Activated CD4-positive, alpha-beta memory T cell treated with anti-CD3 and anti-CD28 coated beads for 36 hours (primary cell): Measurements from ENCODE around the gene SLC38A11. TPM values are rescaled to one million over a fixed set of nuclear protein-coding genes. Genes with fewer than 3 reads are reported as not detected.

Source experiments
- CTCF ChIA-PET: fragments of 350-600 bp; sonication (Branson Sonifier 250); formaldehyde crosslinking; loops from one replicate; lab custom pipeline; 2021; ENCODE audit warnings: antibody characterized with exemption, inconsistent platforms; lab: Charles Lee
- POLR2A ChIA-PET: fragments of 350-600 bp; sonication (Branson Sonifier 250); formaldehyde crosslinking; loops from one replicate; lab custom pipeline; 2021; ENCODE audit warnings: antibody characterized with exemption; lab: Charles Lee
- DNase-seq: peaks from one replicate; pipeline ENCODE4 v3.0.0-alpha.2; 2020
- H3K27ac Mint-ChIP-seq: one replicate; pipeline ENCODE4 v1.8.0; 2021; ENCODE audit warnings: mixed read lengths
- H3K27me3 Mint-ChIP-seq: one replicate; pipeline ENCODE4 v1.8.0; 2021; ENCODE audit warnings: mixed read lengths
- H3K36me3 Mint-ChIP-seq: one replicate; pipeline ENCODE4 v1.8.0; 2021; ENCODE audit warnings: mixed read lengths
- H3K4me1 Mint-ChIP-seq: one replicate; pipeline ENCODE4 v1.8.0; 2021; ENCODE audit warnings: low read depth, mixed read lengths
- H3K4me3 Mint-ChIP-seq: one replicate; pipeline ENCODE4 v1.8.0; 2021; ENCODE audit warnings: mild to moderate bottlenecking, mixed read lengths
- H3K9me3 Mint-ChIP-seq: one replicate; pipeline ENCODE4 v1.8.0; 2021; ENCODE audit warnings: mixed read lengths
- intact Hi-C: fragments of 100-400 bp; cut with micrococcal nuclease; formaldehyde crosslinking; loops from one replicate; pipeline ENCODE4 v1.15.1; 2023
- total RNA-seq, 2 experiments: library from RNA; stranded (reverse); gene quantifications; one replicate each; pipeline ENCODE4 v1.2.3, GENCODE V29; 2021

The SLC38A11 gene
- total RNA-seq, 2 experiments from 2014 or later = not detected

GRCh38 chr2:164933671-164934189, 21.6 kb downstream of the SLC38A11 start:
- Mint-ChIP-seq H3K4me1 (no peaks in the 10 kb centered on the region), H3K27ac (no peak overlapping the region)
- POLR2A ChIA-PET = no interaction called here

GRCh38 chr2:164932377-164932776, 22.9 kb downstream of the SLC38A11 start:
- no peak for DNase-seq
- ChIA-PET CTCF (interaction anchor here (1.1 kb wide), 1 partner anchor 271 kb away, joined by 3 read pairs; the partner anchor contains the start of gene SCN3A), POLR2A (no interaction called here)
- Mint-ChIP-seq H3K4me3 (no peak overlapping the region), H3K9me3 (no peaks in the 10 kb centered on the region), H3K36me3 (no peaks in the 10 kb centered on the region), H3K27me3 (no peaks in the 10 kb centered on the region), H3K4me1 (no peaks in the 10 kb centered on the region), H3K27ac (no peak overlapping the region)
- intact Hi-C loops = no loop called here

More at GRCh38 chr2:164933671-164934189, 21.6 kb downstream of the SLC38A11 start:
- H3K36me3 Mint-ChIP-seq = no peaks in the 10 kb centered on the region
- H3K9me3 Mint-ChIP-seq = no peaks in the 10 kb centered on the region
- intact Hi-C loops = no loop called here
- H3K27me3 Mint-ChIP-seq = no peaks in the 10 kb centered on the region
- CTCF ChIA-PET = no interaction called here
- H3K4me3 Mint-ChIP-seq = no peak overlapping the region
- DNase-seq = no peak

GRCh38 chr2:164928101-164928673, 27.1 kb downstream of the SLC38A11 start:
- H3K36me3 Mint-ChIP-seq = no peaks in the 10 kb centered on the region
- H3K4me1 Mint-ChIP-seq = no peaks in the 10 kb centered on the region
- no peak for DNase-seq
- H3K27ac Mint-ChIP-seq = no peak overlapping the region
- H3K9me3 Mint-ChIP-seq = no peaks in the 10 kb centered on the region
- no peaks in the 10 kb centered on the region for H3K27me3 Mint-ChIP-seq
- intact Hi-C loops = no loop called here
- ChIA-PET POLR2A (no interaction called here), CTCF (no interaction called here)
- no peak overlapping the region for H3K4me3 Mint-ChIP-seq

GRCh38 chr2:164922134-164922533, 33.2 kb downstream of the SLC38A11 start:
- no peaks in the 10 kb centered on the region for H3K9me3 Mint-ChIP-seq
- no peak for DNase-seq
- ChIA-PET POLR2A (no interaction called here), CTCF (no interaction called here)
- no peaks in the 10 kb centered on the region for H3K4me1 Mint-ChIP-seq
- no peaks in the 10 kb centered on the region for H3K36me3 Mint-ChIP-seq
- intact Hi-C loops = no loop called here
- no peak overlapping the region for H3K4me3 Mint-ChIP-seq
- peaks cover 1% of the 10 kb centered on the region for H3K27me3 Mint-ChIP-seq
- no peak overlapping the region for H3K27ac Mint-ChIP-seq

- H3K36me3 Mint-ChIP-seq = no peaks in the 10 kb centered on the region
- no peak for DNase-seq
- H3K9me3 Mint-ChIP-seq = no peaks in the 10 kb centered on the region
- CTCF ChIA-PET = no interaction called here
- no peak overlapping the region for H3K4me3 Mint-ChIP-seq
- intact Hi-C loops = no loop called here
- POLR2A ChIA-PET = no interaction called here
- H3K4me1 Mint-ChIP-seq = no peaks in the 10 kb centered on the region
- peaks cover 1% of the 10 kb centered on the region for H3K27me3 Mint-ChIP-seq
- no peak overlapping the region for H3K27ac Mint-ChIP-seq
Observed at GRCh38 chr2:164920430-164920829, 34.9 kb downstream of the SLC38A11 start.

- Mint-ChIP-seq H3K27me3 (peaks cover 1% of the 10 kb centered on the region), H3K4me3 (no peak overlapping the region), H3K36me3 (no peaks in the 10 kb centered on the region), H3K9me3 (no peaks in the 10 kb centered on the region), H3K27ac (no peak overlapping the region), H3K4me1 (no peaks in the 10 kb centered on the region)
- intact Hi-C loops = no loop called here
- CTCF ChIA-PET = no interaction called here
- POLR2A ChIA-PET = no interaction called here
- no peak for DNase-seq
Observed at GRCh38 chr2:164917296-164917903, 37.9 kb downstream of the SLC38A11 start.

- H3K4me1 Mint-ChIP-seq = no peaks in the 10 kb centered on the region
- no peaks in the 10 kb centered on the region for H3K9me3 Mint-ChIP-seq
- peaks cover 1% of the 10 kb centered on the region for H3K27me3 Mint-ChIP-seq
- no peak overlapping the region for H3K27ac Mint-ChIP-seq
- CTCF ChIA-PET = no interaction called here
- no peak for DNase-seq
- intact Hi-C loops = no loop called here
- H3K36me3 Mint-ChIP-seq = no peaks in the 10 kb centered on the region
- POLR2A ChIA-PET = no interaction called here
- H3K4me3 Mint-ChIP-seq = no peak overlapping the region
Observed at GRCh38 chr2:164915566-164915965, 39.8 kb downstream of the SLC38A11 start.

- Mint-ChIP-seq H3K27me3 (peaks cover 1% of the 10 kb centered on the region), H3K4me1 (no peaks in the 10 kb centered on the region), H3K36me3 (no peaks in the 10 kb centered on the region), H3K27ac (no peak overlapping the region), H3K9me3 (no peaks in the 10 kb centered on the region), H3K4me3 (no peak overlapping the region)
- intact Hi-C loops = loop anchor here (5.0 kb wide), 1 partner anchor 176 kb away; no protein-coding TSS in a partner anchor
- DNase-seq = no peak
- ChIA-PET CTCF (interaction anchor here (1.1 kb wide), 1 partner anchor 36 kb away, joined by 3 read pairs; no protein-coding TSS in a partner anchor), POLR2A (no interaction called here)
Observed at GRCh38 chr2:164913640-164914350, 41.5 kb downstream of the SLC38A11 start.

- no peaks in the 10 kb centered on the region for H3K4me1 Mint-ChIP-seq
- H3K4me3 Mint-ChIP-seq = no peak overlapping the region
- no peaks in the 10 kb centered on the region for H3K36me3 Mint-ChIP-seq
- H3K27me3 Mint-ChIP-seq = peaks cover 1% of the 10 kb centered on the region
- DNase-seq = no peak
- H3K9me3 Mint-ChIP-seq = no peaks in the 10 kb centered on the region
- POLR2A ChIA-PET = no interaction called here
- CTCF ChIA-PET = interaction anchor here (1.1 kb wide), 1 partner anchor 35 kb away, joined by 3 read pairs; no protein-coding TSS in a partner anchor
- intact Hi-C loops = loop anchor here (5.0 kb wide), 1 partner anchor 176 kb away; no protein-coding TSS in a partner anchor
- H3K27ac Mint-ChIP-seq = no peak overlapping the region
Observed at GRCh38 chr2:164913011-164913410, 42.3 kb downstream of the SLC38A11 start.

- POLR2A ChIA-PET = no interaction called here
- Mint-ChIP-seq H3K27me3 (no peaks in the 10 kb centered on the region), H3K9me3 (no peaks in the 10 kb centered on the region), H3K36me3 (no peaks in the 10 kb centered on the region), H3K27ac (no peak overlapping the region), H3K4me3 (no peak overlapping the region), H3K4me1 (no peaks in the 10 kb centered on the region)
- DNase-seq = no peak
- CTCF ChIA-PET = no interaction called here
- intact Hi-C loops = loop anchor here (5.0 kb wide), 1 partner anchor 175 kb away; no protein-coding TSS in a partner anchor
Observed at GRCh38 chr2:164911832-164912231, 43.5 kb downstream of the SLC38A11 start.

GRCh38 chr2:164910101-164910899, 45.0 kb downstream of the SLC38A11 start:
- Mint-ChIP-seq H3K4me3 (no peak overlapping the region), H3K36me3 (no peaks in the 10 kb centered on the region), H3K4me1 (no peaks in the 10 kb centered on the region), H3K27ac (no peak overlapping the region), H3K9me3 (no peaks in the 10 kb centered on the region), H3K27me3 (no peaks in the 10 kb centered on the region)
- intact Hi-C loops = loop anchor here (1.0 to 5.0 kb wide), 3 partner anchors 14 to 173 kb away; no protein-coding TSS in a partner anchor
- ChIA-PET CTCF (no interaction called here), POLR2A (no interaction called here)
- DNase-seq = peak; percentile 39
